HG03045 (cell line): ENCODE measurements around the gene KDELR3.

Experiments used
- ATAC-seq: cut with Tn5 transposase; IDR thresholded peaks from one replicate; pipeline ENCODE4 v1.9.1; 2021; ENCODE audit warnings: mild to moderate bottlenecking, moderate library complexity; ENCODE audit not compliant: unreplicated experiment

KDELR3 gene

GRCh38 chr22:38467904-38468442 lies at the start of gene KDELR3:
KDELR3 (plus strand) TSS chr22:38468096; CDS start chr22:38468234, 138 bp downstream.
- ATAC-seq, result no peak

DNA sequence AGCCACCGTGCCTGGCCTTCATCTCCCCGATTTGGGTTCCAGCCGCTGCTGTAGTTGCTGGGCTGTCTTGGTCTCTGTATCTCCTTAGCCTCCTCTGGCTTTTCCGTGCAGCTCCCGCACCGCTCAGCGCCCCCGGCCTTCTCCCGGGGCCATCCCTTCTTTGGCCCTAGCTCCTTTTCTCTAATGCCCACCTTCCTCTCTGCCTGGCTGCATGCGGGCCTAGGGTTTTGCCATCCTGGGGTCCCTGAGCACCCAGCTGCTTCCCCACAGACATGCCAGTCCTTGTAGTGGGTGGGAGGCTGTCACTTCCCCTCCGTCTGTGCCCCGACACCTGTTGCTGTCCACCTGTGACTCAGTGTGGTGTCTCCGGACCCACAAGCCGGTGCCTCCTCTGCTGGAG lies 49.3 kb upstream of the KDELR3 start:
- ATAC-seq, result no peak

- no peak for ATAC-seq
These were observed 48.6 kb upstream of the KDELR3 start for GRCh38 chr22:38419121-38419857.

DNA sequence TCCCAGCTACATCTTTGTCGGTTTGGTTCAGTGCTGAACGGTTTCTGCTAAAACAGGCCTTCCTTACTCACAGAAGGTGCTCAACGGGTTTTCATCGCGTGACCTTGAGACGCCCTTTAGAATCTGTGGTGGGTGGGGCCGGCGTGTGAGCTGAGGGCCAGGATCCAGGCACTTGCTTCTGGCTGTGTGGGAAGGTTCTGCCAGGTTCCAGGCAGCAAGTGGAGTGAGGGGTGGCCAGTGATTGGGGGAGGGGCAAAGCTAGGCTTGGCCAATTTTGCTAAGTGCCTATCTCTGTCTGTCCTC lies 48.1 kb upstream of the KDELR3 start:
- ATAC-seq, result no peak

DNA sequence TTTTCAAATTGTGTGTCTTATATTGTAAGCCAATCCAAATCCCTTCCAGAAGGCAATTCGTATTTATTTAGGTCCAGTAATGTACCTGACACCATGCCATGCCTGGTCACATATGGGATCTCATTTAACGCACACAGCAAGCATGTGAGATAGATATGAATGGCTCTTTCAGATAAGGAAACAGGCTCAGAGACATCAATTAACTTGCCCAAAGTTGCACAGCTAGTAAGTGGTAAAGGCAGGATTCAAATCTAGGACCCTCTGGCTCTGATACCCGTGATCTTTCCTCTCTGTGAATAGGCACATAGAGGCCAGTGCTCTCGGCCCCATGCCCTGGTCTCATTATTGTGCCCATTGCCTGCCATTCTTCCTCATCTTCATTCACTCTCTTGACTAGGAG lies 47.2 kb upstream of the KDELR3 start:
- ATAC-seq, result no peak

DNA sequence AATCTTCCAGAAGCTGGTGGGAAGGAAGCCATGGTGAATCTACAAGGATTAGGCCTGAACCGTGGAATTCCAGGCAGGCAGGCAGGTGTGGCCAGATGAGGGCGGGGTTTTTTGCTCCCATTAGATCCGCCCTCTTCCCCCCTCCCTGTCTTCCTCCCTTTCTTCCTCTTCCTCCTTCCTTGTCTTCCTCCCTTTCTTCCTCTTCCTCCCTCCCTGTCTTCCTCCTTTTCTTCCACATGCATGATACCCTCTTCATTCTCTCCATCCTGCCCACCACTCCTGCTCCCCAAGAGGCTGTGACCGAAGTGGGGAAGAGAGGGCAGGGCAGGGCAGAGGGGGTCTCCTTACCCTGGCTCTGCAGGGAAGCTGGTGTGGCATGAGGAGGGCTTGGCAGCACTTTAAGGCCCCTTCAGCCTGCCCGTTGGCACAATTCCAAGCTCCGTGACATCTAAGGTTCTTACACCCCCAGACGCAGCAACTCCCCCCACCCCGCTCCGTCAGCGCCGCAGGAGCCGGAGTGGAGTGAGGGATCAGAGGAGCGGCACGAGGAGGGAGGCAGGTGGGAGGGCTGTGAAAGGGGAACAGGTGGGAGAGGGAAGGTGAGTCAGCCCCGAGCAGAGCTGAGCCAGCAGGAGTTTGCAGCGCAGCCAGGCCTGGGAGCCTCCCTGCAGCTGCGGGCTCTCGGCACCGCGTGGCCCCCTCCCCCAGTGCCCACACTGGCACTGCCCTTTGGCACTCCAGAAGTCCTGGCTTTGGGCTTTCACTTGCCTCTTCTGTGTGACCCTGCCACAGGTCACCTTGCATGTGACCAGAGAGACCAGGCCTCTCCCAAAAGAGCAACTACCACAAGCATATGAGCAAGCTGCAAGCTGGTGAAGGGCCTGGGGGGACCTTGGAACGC lies 45.0 kb upstream of the KDELR3 start:
- ATAC-seq, result no peak

DNA sequence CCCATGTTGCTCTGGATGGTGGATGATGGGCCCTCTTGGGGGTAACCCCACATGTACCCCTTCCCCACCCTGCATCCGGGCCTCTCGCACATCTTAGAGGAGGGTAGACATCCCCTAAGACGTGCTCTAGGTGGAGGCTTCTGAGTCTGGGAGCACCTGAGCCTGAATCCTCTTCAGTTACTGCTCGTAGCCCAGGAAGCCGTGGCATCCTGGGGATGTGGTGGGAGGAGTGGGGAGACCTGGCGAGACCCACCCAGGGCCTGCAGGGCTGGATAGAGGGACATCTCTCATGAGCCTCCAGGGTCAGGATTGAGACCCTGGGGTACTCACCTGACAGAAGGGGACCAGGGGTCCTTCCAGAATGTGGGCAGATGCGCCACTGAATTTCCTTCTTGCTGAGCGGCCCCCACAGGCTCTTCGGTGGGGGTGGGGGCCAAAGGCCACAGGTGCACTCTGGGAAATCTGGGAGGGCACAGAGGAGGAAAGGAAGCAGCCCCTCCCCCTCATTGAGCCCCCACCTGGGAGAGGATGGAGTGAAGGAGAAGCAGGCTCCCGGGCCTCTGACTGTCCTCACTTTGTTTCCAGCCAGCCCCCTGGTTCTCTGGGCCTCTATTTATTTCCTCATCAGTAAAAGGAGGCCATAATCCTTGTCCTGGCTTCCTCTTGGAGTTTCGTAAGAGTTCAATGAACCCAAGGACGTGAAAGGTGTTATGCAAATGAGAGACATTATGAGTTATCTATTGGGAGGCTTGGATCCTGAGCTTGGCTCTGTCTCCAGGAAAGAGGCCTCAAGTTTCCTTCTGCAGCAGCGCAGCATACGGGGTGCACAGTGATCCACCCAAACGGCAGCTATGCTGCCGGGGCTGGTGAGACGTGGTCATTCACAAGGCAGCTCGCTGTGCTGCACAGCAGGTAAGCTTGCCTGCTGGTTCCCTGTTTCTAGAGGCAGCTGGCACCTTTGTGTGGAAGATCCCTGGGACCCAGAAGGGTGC lies 44.1 kb upstream of the KDELR3 start:
- no peak for ATAC-seq

DNA sequence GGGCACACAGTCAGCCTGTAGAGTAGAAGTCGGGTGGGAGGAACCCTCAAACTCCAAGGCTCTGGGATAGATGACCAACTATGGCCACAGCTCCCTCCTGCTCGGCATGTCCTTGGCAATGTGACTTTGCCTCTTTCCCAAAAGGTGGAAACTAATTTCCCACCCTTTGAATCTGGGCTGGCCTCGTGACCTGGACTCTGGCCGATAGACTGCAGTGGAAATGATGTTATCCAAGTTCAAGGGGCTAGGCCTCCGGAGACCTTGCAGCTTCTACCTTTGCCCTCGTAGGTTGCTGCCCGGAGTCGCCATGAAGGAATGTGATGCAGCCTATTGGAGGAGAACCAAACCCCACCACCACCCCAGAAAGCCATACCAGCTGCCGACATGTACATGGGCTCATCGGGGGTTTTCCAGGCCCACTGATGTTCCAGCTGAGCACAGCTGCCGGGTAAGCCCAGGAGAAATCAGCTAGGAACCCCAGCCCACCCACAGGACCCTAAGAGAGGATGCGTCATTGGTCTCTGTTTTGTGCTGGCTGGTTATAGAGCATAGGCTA lies 43.3 kb upstream of the KDELR3 start:
- ATAC-seq, result no peak

- ATAC-seq, result no peak
These were observed 41.3 kb upstream of the KDELR3 start for GRCh38 chr22:38426628-38427027.

DNA sequence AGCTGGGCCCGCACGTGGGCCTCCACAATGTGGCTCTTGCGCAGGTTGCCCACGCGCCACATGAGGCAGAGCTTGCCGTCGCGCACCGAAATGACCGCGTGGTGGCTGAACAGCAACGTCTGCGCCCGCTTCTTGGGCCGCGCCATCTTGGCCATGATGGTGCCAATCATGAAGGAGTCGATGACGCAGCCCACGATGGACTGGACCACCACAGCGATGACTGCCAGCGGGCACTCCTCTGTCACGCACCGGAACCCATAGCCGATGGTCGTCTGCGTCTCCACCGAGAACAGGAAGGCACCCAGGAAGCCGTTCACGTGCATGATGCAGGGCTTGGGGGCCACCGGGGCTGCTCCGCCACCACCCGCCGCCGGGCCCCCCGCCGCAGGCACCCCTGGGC lies 40.4 kb upstream of the KDELR3 start:
- no peak for ATAC-seq

GRCh38 chr22:38427940-38428339 lies 40.0 kb upstream of the KDELR3 start:
- no peak for ATAC-seq

DNA sequence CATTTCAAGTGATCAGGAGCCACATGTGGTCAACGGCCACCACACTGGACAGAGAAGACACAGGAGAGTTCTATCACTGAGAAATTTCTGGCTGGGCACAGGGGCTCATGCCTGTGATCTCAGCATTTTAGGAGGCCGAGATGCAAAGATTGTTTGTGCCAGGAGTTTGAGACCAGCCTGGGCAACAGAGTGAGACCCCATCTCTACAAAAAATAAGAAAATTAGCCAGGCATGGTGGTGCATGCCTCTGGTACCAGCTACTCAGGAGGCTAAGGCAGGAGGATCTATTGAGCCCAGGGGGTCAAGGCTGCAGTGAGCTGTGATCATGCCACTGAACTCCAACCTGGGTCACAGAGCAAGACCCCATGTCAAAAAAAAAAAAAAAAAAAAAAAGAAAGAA lies 39.2 kb upstream of the KDELR3 start:
- no peak for ATAC-seq

- no peak for ATAC-seq
These were observed 38.3 kb upstream of the KDELR3 start for GRCh38 chr22:38429499-38430068.

GRCh38 chr22:38431266-38432010 lies 36.5 kb upstream of the KDELR3 start:
- ATAC-seq, result no peak

- ATAC-seq, result no peak
These were observed 35.6 kb upstream of the KDELR3 start for GRCh38 chr22:38432264-38432663.

GRCh38 chr22:38433871-38434270 lies 34.0 kb upstream of the KDELR3 start:
- ATAC-seq, result no peak

- ATAC-seq, result no peak
These were observed 32.9 kb upstream of the KDELR3 start for GRCh38 chr22:38435010-38435409.

DNA sequence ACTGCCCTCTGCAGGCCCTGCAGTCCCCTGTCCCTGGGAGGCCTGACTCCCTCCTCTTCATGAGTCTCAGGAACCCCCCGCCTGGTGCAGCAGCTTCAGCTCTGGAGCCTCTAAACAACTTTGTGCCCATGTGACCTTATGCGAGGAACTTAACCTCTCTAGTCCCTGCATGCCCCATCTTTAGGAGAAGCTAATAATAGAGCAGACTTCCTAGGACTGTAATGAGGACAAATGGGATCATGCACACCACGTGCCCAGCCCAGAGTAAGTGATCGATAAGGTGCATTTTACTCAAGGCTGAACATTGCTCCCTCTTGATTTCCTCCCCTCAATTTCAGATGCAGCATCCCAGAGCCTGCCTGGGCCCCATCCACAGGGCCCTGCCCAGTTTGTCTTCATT lies 31.9 kb upstream of the KDELR3 start:
- no peak for ATAC-seq

GRCh38 chr22:38436629-38437395 lies 31.1 kb upstream of the KDELR3 start:
- no peak for ATAC-seq
